ENCODE results near the gene VAV2.

Gene VAV2

GRCh38 chr9:133932181-133932580, 59.9 kb downstream of the VAV2 start:
- no peak for DNase-seq (ENCODE audit: low read depth)
- TF ChIP-seq, protein P1, sequence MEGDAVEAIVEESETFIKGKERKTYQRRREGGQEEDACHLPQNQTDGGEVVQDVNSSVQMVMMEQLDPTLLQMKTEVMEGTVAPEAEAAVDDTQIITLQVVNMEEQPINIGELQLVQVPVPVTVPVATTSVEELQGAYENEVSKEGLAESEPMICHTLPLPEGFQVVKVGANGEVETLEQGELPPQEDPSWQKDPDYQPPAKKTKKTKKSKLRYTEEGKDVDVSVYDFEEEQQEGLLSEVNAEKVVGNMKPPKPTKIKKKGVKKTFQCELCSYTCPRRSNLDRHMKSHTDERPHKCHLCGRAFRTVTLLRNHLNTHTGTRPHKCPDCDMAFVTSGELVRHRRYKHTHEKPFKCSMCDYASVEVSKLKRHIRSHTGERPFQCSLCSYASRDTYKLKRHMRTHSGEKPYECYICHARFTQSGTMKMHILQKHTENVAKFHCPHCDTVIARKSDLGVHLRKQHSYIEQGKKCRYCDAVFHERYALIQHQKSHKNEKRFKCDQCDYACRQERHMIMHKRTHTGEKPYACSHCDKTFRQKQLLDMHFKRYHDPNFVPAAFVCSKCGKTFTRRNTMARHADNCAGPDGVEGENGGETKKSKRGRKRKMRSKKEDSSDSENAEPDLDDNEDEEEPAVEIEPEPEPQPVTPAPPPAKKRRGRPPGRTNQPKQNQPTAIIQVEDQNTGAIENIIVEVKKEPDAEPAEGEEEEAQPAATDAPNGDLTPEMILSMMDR (IDR thresholded peaks at IDR 0.05; ENCODE audit: low read depth, low read length, missing control alignments) = no peak
- no peak overlapping the region for H3K4me3 ChIP-seq (ENCODE audit: low read depth, low read length)

- DNase-seq (ENCODE audit: low read depth) = no peak
- TF ChIP-seq, protein P1 (IDR thresholded peaks at IDR 0.05; ENCODE audit: low read depth, low read length, missing control alignments) = no peak
Observed at GRCh38 chr9:133930682-133931485, 61.2 kb downstream of the VAV2 start.

DNA sequence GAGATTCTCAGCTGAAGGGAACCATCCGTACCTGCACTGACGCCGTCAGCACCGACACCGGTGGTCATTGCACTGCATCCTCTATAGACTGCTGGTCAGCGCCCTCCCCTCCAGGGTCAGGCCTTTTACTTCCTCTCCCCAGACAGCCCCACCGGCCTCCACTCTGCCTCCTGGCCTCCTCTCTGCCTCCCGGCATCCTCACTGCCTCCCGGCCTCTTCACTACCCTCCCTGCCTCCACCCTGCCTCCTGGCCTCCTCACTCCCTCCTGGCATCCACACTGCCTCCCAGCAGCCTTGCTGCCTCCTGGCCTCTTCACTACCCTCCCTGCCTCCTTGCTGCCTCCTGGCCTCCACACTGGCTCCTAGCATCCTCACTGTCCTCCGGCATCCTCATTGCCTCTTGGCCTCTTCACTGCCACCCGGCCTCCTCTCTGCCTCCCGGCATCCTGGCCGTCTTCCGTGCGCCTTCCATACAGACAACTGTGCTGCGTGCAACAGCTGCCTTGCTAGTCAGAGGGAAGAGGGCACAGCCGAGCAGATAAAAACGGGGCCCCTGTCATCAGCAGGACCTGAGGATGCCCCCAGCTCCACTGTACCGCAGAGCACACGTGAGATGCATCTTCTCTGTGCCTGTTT, 62.0 kb downstream of the VAV2 start:
- TF ChIP-seq, protein P1 (IDR thresholded peaks at IDR 0.05; ENCODE audit: low read depth, low read length, missing control alignments) = no peak
- no peak for DNase-seq (ENCODE audit: low read depth)
- H3K4me3 ChIP-seq (ENCODE audit: low read depth, low read length) = no peak overlapping the region

More at GRCh38 chr9:133930682-133931485, 61.2 kb downstream of the VAV2 start:
- no peak overlapping the region for H3K4me3 ChIP-seq (ENCODE audit: low read depth, low read length)

GRCh38 chr9:133929599-133929998, 62.5 kb downstream of the VAV2 start:
- no peak overlapping the region for H3K4me3 ChIP-seq (ENCODE audit: low read depth, low read length)
- TF ChIP-seq, protein P1 (IDR thresholded peaks at IDR 0.05; ENCODE audit: low read depth, low read length, missing control alignments) = no peak
- no peak for DNase-seq (ENCODE audit: low read depth)

- H3K4me3 ChIP-seq (ENCODE audit: low read depth, low read length) = no peak overlapping the region
- DNase-seq (ENCODE audit: low read depth) = no peak
- TF ChIP-seq, protein P1 (IDR thresholded peaks at IDR 0.05; ENCODE audit: low read depth, low read length, missing control alignments) = no peak
Observed at GRCh38 chr9:133928248-133928764, 63.8 kb downstream of the VAV2 start.

- no peak for DNase-seq (ENCODE audit: low read depth)
- H3K4me3 ChIP-seq (ENCODE audit: low read depth, low read length) = no peak overlapping the region; the same call in 1 of the 2 replicates
Observed at GRCh38 chr9:133927041-133927440, 65.1 kb downstream of the VAV2 start.

More at GRCh38 chr9:133927041-133927440, 65.1 kb downstream of the VAV2 start:
- TF ChIP-seq, protein P1 (IDR thresholded peaks at IDR 0.05; ENCODE audit: low read depth, low read length, missing control alignments) = no peak
